K562 (cell line): ENCODE measurements around the gene FAM171A1. TPM values are rescaled to one million over a fixed set of nuclear protein-coding genes. Genes with fewer than 3 reads are reported as not detected.
"Not testable (repeated sequence)": the region's sequence is repeated elsewhere in the genome, so short reads cannot be mapped to it uniquely, and the experiment has no call there.

ENCODE experiments used
- ATAC-seq: fragments of 200-7000 bp; cut with Tn5 transposase; 3 replicates; pipeline ENCODE4 v1.9.1; 2020; ENCODE audit warnings: moderate library complexity
- BruUV-seq: library from RNA; stranded (reverse); fragments of 400-500 nt; replicated peaks from 2 replicates; lab custom pipeline; 2021; lab: Mats Ljungman, UMichigan
- CTCF ChIA-PET: fragments of 300-600 bp; formaldehyde crosslinking; extraction: SDS; loops from one replicate; lab custom pipeline; 2021; ENCODE audit warnings: low intra/inter-chr PET ratio; lab: Yijun Ruan, JAX
- POLR2A ChIA-PET: fragments of 300-600, 350-650 bp; sonication (Branson Sonifier 250); formaldehyde crosslinking; extraction: SDS; loops from one replicate; lab custom pipeline; 2021; ENCODE audit warnings: antibody characterized with exemption, inconsistent platforms; lab: Yijun Ruan, JAX
- DNase-seq, 4 experiments: peaks; one replicate each; pipeline versions ENCODE4 v3.0.0 to v3.0.0-alpha.2; 2011 to 2018; ENCODE audit warnings: low spot score in 3 of 4, mixed read lengths in 3 of 4; ENCODE audit errors: extremely low read depth in 1 of 4
- FAIRE-seq: peaks from 2 replicates; lab custom pipeline; 2011; peaks lifted over from hg19 to GRCh38; lab: Jason Lieb, UNC
- H2AFZ ChIP-seq: 2 replicates; pipeline ENCODE4 v1.6.0; 2011; ENCODE audit warnings: low read depth, low read length, control low read depth, inconsistent platforms
- H3K27ac ChIP-seq: fragments of 200-600 bp; 3 replicates; pipeline ENCODE4 v1.8.0; 2011; ENCODE audit warnings: low read depth, mild to moderate bottlenecking, control low read depth, inconsistent platforms, low read length, moderate library complexity, mixed read lengths; ENCODE audit errors: extremely low read depth
- H3K27me3 ChIP-seq, 2 experiments: fragments of 300-600 bp in 1 of 2; 2 replicates in 1 of 2; 3 replicates in 1 of 2; pipeline versions ENCODE4 v1.6.0 to v1.8.0; 2011; ENCODE audit warnings: inconsistent platforms in 2 of 2, low read length in 2 of 2, mild to moderate bottlenecking in 1 of 2, mixed read lengths in 1 of 2, moderate library complexity in 1 of 2; ENCODE audit not compliant: control insufficient read depth in 2 of 2, insufficient read depth in 2 of 2
- H3K36me3 ChIP-seq: fragments of 300-600 bp; 3 replicates; pipeline ENCODE4 v1.8.0; 2011; ENCODE audit warnings: mild to moderate bottlenecking, low read length, inconsistent platforms; ENCODE audit not compliant: control insufficient read depth, insufficient read depth
- H3K4me1 ChIP-seq, 2 experiments: fragments of 200-600 bp in 1 of 2; replicated peaks in 1 of 2; 2 replicates in 1 of 2; 3 replicates in 1 of 2; pipeline versions ENCODE4 v1.5.1 to v1.8.0; 2011; ENCODE audit warnings: inconsistent platforms in 2 of 2, low read length in 2 of 2, mild to moderate bottlenecking in 1 of 2, mixed read lengths in 1 of 2, moderate library complexity in 1 of 2; ENCODE audit not compliant: control insufficient read depth in 2 of 2, insufficient read depth in 2 of 2
- H3K4me2 ChIP-seq: 2 replicates; pipeline ENCODE4 v1.6.1; 2011; ENCODE audit warnings: low read length, control low read depth, inconsistent platforms, mixed read lengths; ENCODE audit not compliant: insufficient read depth
- H3K4me3 ChIP-seq: fragments of 200-600 bp; sonication (generic), shearing (Covaris generic); 2 replicates; pipeline ENCODE4 v1.5.1; 2016; ENCODE audit warnings: control low read depth, inconsistent platforms
- H3K79me2 ChIP-seq: fragments of 200-600 bp; 3 replicates; pipeline ENCODE4 v1.8.0; 2011; ENCODE audit warnings: low read length, inconsistent platforms; ENCODE audit not compliant: control insufficient read depth, insufficient read depth
- H3K9ac ChIP-seq, 2 experiments: 2 replicates each; pipeline versions ENCODE4 v1.6.0 to v1.6.1; 2011; ENCODE audit warnings: low read depth in 2 of 2, low read length in 2 of 2, control low read depth in 1 of 2, inconsistent platforms in 1 of 2, mild to moderate bottlenecking in 1 of 2, mixed read lengths in 1 of 2; ENCODE audit not compliant: insufficient read depth in 1 of 2
- H3K9me1 ChIP-seq: one replicate; pipeline ENCODE4 v1.6.0; 2011; ENCODE audit warnings: inconsistent platforms, mild to moderate bottlenecking, low read length, moderate library complexity; ENCODE audit not compliant: control insufficient read depth, insufficient read depth
- H3K9me3 ChIP-seq: replicated peaks from 2 replicates; pipeline ENCODE4 v1.5.1; 2011; ENCODE audit warnings: low read depth, low read length, inconsistent platforms; ENCODE audit not compliant: control insufficient read depth, insufficient read depth
- H4K20me1 ChIP-seq: replicated peaks from 2 replicates; pipeline ENCODE4 v1.6.1; 2011; ENCODE audit warnings: low read length, inconsistent platforms, mixed read lengths; ENCODE audit not compliant: control insufficient read depth, insufficient read depth
- CTCF ChIP-seq, 3 experiments: IDR thresholded peaks in 2 of 3; conservative IDR thresholded peaks in 1 of 3; 2 replicates each; pipeline ENCODE4 v1.5.1; 2011 to 2012; ENCODE audit warnings: low read length in 3 of 3, mild to moderate bottlenecking in 3 of 3, control low read depth in 2 of 3, improper control_type of control experiment in 1 of 3, inconsistent platforms in 1 of 3, low read depth in 1 of 3, mixed read lengths in 1 of 3, moderate library complexity in 1 of 3; ENCODE audit not compliant: insufficient read depth in 2 of 3
- RAD21 ChIP-seq, 2 experiments: fragments of 250-450 bp in 1 of 2; fragments of 450-650 bp in 1 of 2; sonication (Bioruptor Pico) in 1 of 2; formaldehyde crosslinking in 1 of 2; IDR thresholded peaks in 1 of 2; conservative IDR thresholded peaks in 1 of 2; 2 replicates each; pipeline versions ENCODE4 v1.4.0 to v1.8.0; 2020 to 2022; ENCODE audit warnings: mild to moderate bottlenecking in 2 of 2, moderate library complexity in 1 of 2
- ZHX1 ChIP-seq: fragments of 150-350 bp; conservative IDR thresholded peaks from 2 replicates; pipeline ENCODE4 v1.6.1; 2014; ENCODE audit warnings: low read length
- ZNF384 ChIP-seq: IDR thresholded peaks from 2 replicates; pipeline ENCODE4 v1.6.1; 2012; ENCODE audit warnings: low read depth, low read length, improper control_type of control experiment
- WGBS: fragments of 100-300 bp; shearing (Covaris generic); methylation state at CpG from one replicate; pipeline ENCODE4 v1.1.6; 2016; ENCODE audit warnings: low coverage, mixed read lengths; ENCODE audit not compliant: insufficient coverage; ENCODE audit errors: missing lambda C conversion rate; 5-methylcytosine and 5-hydroxymethylcytosine counted together
- in situ Hi-C: fragments of 300-500 bp; cut with MboI; formaldehyde crosslinking; loops from 4 replicates; pipeline ENCODE4 v1.15.0; 2018; ENCODE audit warnings: inconsistent platforms, mixed read lengths
- intact Hi-C: fragments of 100-400 bp; cut with micrococcal nuclease; formaldehyde crosslinking; loops from 2 replicates; pipeline ENCODE4 v1.14.2; 2022
- polyA plus RNA-seq, 8 experiments: library from polyadenylated mRNA; depleted of rRNA in 4 of 8; stranded (reverse) in 5 of 8; unstranded in 3 of 8; fragments of >200 nt; fragmentation: Nextera tagmentation in 2 of 8; fragmentation: Illumina TruSeq in 1 of 8; extraction: Ambion mirVana in 2 of 8; extraction: Trizol in 1 of 8; gene quantifications; 2 replicates each; pipeline versions ENCODE4 v1.2.1 to v1.2.3, GENCODE V29; 2011 to 2014; ENCODE audit warnings: inconsistent platforms in 1 of 8, missing spikeins in 1 of 8
- total RNA-seq, 7 experiments: library from RNA; depleted of rRNA in 6 of 7; stranded (reverse); fragments of >200 nt in 6 of 7; fragmentation: Illumina TruSeq in 2 of 7; extraction: Trizol in 2 of 7; gene quantifications; 2 replicates each; pipeline versions ENCODE4 v1.2.1 to v1.2.3, GENCODE V29; 2011 to 2021; ENCODE audit warnings: low replicate concordance in 1 of 7

The FAM171A1 gene
- total and polyA plus RNA-seq, 9 of the 15 experiments (the other 6 are each of a cell fraction or from before 2014, with no cell fraction given), result 0.51 to 8.2 (median 4.8) TPM

DNA sequence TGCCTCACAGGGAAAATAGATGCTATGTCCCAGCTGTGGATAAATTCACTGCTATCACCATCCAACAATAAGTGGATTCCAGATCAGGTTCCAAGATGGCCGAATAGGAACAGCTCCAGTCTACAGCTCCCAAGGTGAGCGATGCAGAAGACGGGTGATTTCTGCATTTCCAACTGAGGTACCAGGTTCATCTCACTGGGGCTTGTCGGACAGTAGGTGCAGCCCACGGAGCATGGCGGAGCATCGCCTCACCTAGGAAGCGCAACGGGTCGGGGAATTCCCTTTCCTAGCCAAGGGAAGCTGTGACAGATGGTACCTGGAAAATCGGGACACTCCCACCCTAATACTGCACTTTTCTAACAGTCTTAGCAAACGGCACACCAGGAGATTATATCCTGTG, 101.3 kb downstream of the FAM171A1 start:
- BruUV-seq, intact Hi-C loops: not testable (repeated sequence)

DNA sequence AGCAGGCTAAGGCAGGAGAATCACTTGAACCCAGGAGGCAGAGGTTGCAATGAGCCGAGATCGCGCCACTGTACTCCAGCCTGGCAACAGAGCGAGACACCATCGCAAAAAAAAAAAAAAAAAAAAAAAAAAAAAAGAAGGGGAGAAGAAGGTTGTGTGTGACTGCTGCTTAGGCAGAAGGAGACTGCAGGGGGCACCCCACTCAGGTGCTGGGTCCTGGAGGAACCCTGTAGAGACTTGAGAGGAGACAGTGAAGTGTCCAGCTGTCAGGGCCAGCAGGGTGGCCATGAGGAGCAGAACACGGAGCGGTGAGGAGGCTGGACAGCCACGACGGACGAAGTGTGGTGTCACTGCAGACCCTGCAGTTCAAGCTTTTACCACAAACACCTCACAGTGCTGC, 103.6 kb downstream of the FAM171A1 start:
- Histone ChIP-seq H3K9ac (no peak overlapping the region), H3K9me1 (no peaks in the 10 kb centered on the region), H4K20me1 (no peaks in the 10 kb centered on the region), H3K4me1 (no peaks in the 10 kb centered on the region), H3K9me3 (0 out of 2 replicates have a peak, but pooled peaks cover 4% of the 10 kb centered on the region), H3K79me2 (no peaks in the 10 kb centered on the region), H3K4me3 (no peak overlapping the region), H2AFZ (no peak overlapping the region), H3K4me2 (no peak overlapping the region), H3K36me3 (no peaks in the 10 kb centered on the region), H3K27ac (no peak overlapping the region), H3K27me3 (no peaks in the 10 kb centered on the region)
- FAIRE-seq (no peak), DNase-seq (peak in 1 of 4 experiments; percentile 19), ATAC-seq (peak; percentile 68)
- intact Hi-C loops, result no loop called here
- peak; percentile 84 for TF ChIP-seq ZNF384
- peak in 2 of 3 experiments; percentile 13 to 38; a peak in 2 of 6 replicates for TF ChIP-seq CTCF (IDR thresholded peaks at IDR 0.05 in 2 of 3, conservative IDR thresholded peaks at IDR 0.05 in 1 of 3; ENCODE audit: insufficient read depth in 2 of 3, low read depth in 1 of 3, low read length in 3 of 3)
- TF ChIP-seq ZHX1, result no peak
- peak in 1 of 2 experiments; percentile 49; a peak in 1 of 4 replicates for TF ChIP-seq RAD21 (CRISPR knock-in tag; conservative IDR thresholded peaks at IDR 0.05 in 1 of 2, IDR thresholded peaks at IDR 0.05 in 1 of 2)
- no TSS peak for BruUV-seq
- CTCF ChIA-PET, result no interaction called here
- 26% methylated on average over 5 of the region's 10 CpGs for WGBS
- in situ Hi-C loops, result no loop called here
- POLR2A ChIA-PET, result no interaction called here

More for the DNA sequence above, 101.3 kb downstream of the FAM171A1 start:
- ATAC-seq, H4K20me1 ChIP-seq, FAIRE-seq, H3K27ac ChIP-seq, H3K4me3 ChIP-seq, H2AFZ ChIP-seq, H3K79me2 ChIP-seq, H3K4me1 ChIP-seq, H3K9me3 ChIP-seq, CTCF ChIA-PET, H3K9me1 ChIP-seq, in situ Hi-C loops, H3K9ac ChIP-seq, DNase-seq, H3K36me3 ChIP-seq, H3K4me2 ChIP-seq, H3K27me3 ChIP-seq: not testable (repeated sequence)
- 34% methylated on average over 6 of the region's 12 CpGs for WGBS
- POLR2A ChIA-PET, result interaction anchor here (1.1 kb wide), 1 partner anchor 88 kb away, joined by 3 read pairs; no protein-coding TSS in a partner anchor
